K562 (cell line): Measurements from ENCODE around the gene ACSL6. TPM values are rescaled to one million over a fixed set of nuclear protein-coding genes. Genes with fewer than 3 reads are reported as not detected.

Experiments used
- HDAC2 ChIP-seq: fragments of 450-650 bp; IDR thresholded peaks from 2 replicates; pipeline ENCODE4 v1.6.1; 2016; ENCODE audit warnings: mild to moderate bottlenecking
- HMGN3 ChIP-seq: IDR thresholded peaks from 2 replicates; pipeline ENCODE4 v1.6.1; 2011; ENCODE audit warnings: borderline replicate concordance, low read depth, mild to moderate bottlenecking, mixed read lengths, low read length; ENCODE audit not compliant: insufficient read length; ENCODE audit errors: extremely low read depth
- JUND ChIP-seq, 2 experiments: IDR thresholded peaks; 2 replicates in 1 of 2; 3 replicates in 1 of 2; pipeline ENCODE4 v1.6.1; 2011; ENCODE audit warnings: borderline replicate concordance in 2 of 2, low read depth in 2 of 2, low read length in 2 of 2, improper control_type of control experiment in 1 of 2, missing biosample characterization in 1 of 2, missing genetic modification characterization in 1 of 2, missing genetic modification reagents in 1 of 2
- NR2F6 ChIP-seq: fragments of 450-650 bp; formaldehyde crosslinking; IDR thresholded peaks from 2 replicates; pipeline ENCODE4 v1.4.0; 2020; ENCODE audit warnings: mild to moderate bottlenecking
- POLR2H ChIP-seq: IDR thresholded peaks from 2 replicates; pipeline ENCODE4 v1.6.1; 2016; ENCODE audit warnings: missing genetic modification characterization, low read depth, mild to moderate bottlenecking, control low read depth, missing compliant biosample characterization, moderate library complexity
- POLR3G ChIP-seq: IDR thresholded peaks from 2 replicates; pipeline ENCODE4 v1.6.1; 2011; ENCODE audit not compliant: insufficient read length, insufficient replicate concordance; ENCODE audit errors: extremely low read depth
- RBFOX2 ChIP-seq: fragments of 200-400 bp; formaldehyde crosslinking; IDR thresholded peaks from 2 replicates; pipeline ENCODE4 v1.6.1; 2017; ENCODE audit warnings: low read depth, mild to moderate bottlenecking, low read length, moderate library complexity
- SMAD1 ChIP-seq: fragments of 150-350 bp; IDR thresholded peaks from 2 replicates; pipeline ENCODE4 v1.6.1; 2014; ENCODE audit warnings: low read length, low read depth; ENCODE audit not compliant: partially characterized antibody
- TGIF2 ChIP-seq: sonication (generic); formaldehyde crosslinking; IDR thresholded peaks from 2 replicates; pipeline ENCODE4 v1.8.1; 2022; ENCODE audit warnings: mild to moderate bottlenecking, missing genetic modification reagents, moderate library complexity
- THRAP3 ChIP-seq: fragments of 450-650 bp; IDR thresholded peaks from 2 replicates; pipeline ENCODE4 v1.6.1; 2016; ENCODE audit warnings: mild to moderate bottlenecking, inconsistent platforms, borderline replicate concordance
- TRIM28 ChIP-seq: fragments of 450-650 bp; IDR thresholded peaks from 2 replicates; pipeline ENCODE4 v1.6.1; 2017
- ZKSCAN1 ChIP-seq: fragments of 150-350 bp; IDR thresholded peaks from 2 replicates; pipeline ENCODE4 v1.6.1; 2016; ENCODE audit warnings: low read depth, low read length
- polyA plus RNA-seq, 8 experiments: library from polyadenylated mRNA; depleted of rRNA in 4 of 8; stranded (reverse) in 5 of 8; unstranded in 3 of 8; fragments of >200 nt; fragmentation: Nextera tagmentation in 2 of 8; fragmentation: Illumina TruSeq in 1 of 8; extraction: Ambion mirVana in 2 of 8; extraction: Trizol in 1 of 8; gene quantifications; 2 replicates each; pipeline versions ENCODE4 v1.2.1 to v1.2.3, GENCODE V29; 2011 to 2014; ENCODE audit warnings: inconsistent platforms in 1 of 8, missing spikeins in 1 of 8
- total RNA-seq, 7 experiments: library from RNA; depleted of rRNA in 6 of 7; stranded (reverse); fragments of >200 nt in 6 of 7; fragmentation: Illumina TruSeq in 2 of 7; extraction: Trizol in 2 of 7; gene quantifications; 2 replicates each; pipeline versions ENCODE4 v1.2.1 to v1.2.3, GENCODE V29; 2011 to 2021; ENCODE audit warnings: low replicate concordance in 1 of 7
- TF ChIP-seq, protein P1 (sequence below), 3 experiments: fragments of 200-800 bp in 1 of 3; fragments of 250-450 bp in 1 of 3; fragments of 450-650 bp in 1 of 3; sonication (Bioruptor Pico) in 1 of 3; sonication (Bioruptor generic) in 1 of 3; formaldehyde crosslinking in 1 of 3; IDR thresholded peaks; 2 replicates each; pipeline versions ENCODE4 v1.6.1 to v1.8.0; 2016 to 2022; ENCODE audit warnings: mild to moderate bottlenecking in 2 of 3, missing genetic modification characterization in 2 of 3, missing compliant biosample characterization in 1 of 3, moderate library complexity in 1 of 3
- TF ChIP-seq, protein P2 (sequence below): fragments of 450-650 bp; IDR thresholded peaks from 2 replicates; pipeline ENCODE4 v1.6.1; 2018; ENCODE audit not compliant: partially characterized antibody
- TF ChIP-seq, protein P3 (sequence below): fragments of 450-650 bp; IDR thresholded peaks from 2 replicates; pipeline ENCODE4 v1.6.1; 2017; ENCODE audit warnings: mild to moderate bottlenecking, moderate library complexity
- TF ChIP-seq, protein P4 (sequence below): IDR thresholded peaks from 3 replicates; pipeline ENCODE4 v1.6.1; 2011; ENCODE audit warnings: borderline replicate concordance, mild to moderate bottlenecking; ENCODE audit not compliant: insufficient read length, insufficient read depth

ACSL6 gene
- total and polyA plus RNA-seq, 9 of the 15 experiments (the other 6 are each of a cell fraction or from before 2014, with no cell fraction given), result 0.50 to 1.5 (median 0.69) TPM

DNA sequence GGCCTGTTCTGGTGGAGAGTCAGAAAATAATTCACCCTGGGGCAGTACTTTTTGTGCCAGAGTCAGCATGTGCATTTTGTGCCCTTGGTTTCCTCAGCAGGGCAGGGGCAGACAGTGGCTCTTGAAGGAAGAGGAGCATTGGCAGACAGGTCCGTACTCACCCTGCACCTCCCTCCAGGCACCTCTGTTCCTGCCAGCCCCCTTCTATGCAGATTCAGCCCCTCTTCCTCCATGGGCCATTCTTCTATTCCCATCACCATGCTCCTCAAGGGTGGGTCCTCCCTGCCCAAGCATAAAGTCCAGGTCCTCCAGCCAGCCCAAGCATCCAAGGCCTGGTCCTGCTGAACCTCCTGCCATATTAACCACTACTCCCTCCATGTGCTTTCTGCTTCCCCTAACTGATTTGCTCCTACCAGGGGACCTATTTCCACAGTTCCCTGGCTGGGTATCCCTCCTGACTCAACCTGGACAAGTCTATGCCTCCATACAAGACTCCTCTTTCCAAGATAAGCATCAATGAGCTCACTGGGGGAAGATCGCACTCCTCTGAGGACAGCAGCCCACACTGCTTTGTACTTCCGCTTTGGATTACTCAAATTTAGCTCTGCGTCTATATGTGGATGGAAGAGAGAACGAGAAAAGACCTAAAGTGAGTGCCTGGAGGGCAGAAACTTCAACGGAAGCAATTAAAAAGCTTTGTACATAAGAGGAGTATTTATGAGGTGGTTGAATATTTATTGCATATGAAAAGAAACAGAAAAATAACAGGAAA lies 9.3 kb upstream of the ACSL6 start (continued):
- TF ChIP-seq, protein P1, sequence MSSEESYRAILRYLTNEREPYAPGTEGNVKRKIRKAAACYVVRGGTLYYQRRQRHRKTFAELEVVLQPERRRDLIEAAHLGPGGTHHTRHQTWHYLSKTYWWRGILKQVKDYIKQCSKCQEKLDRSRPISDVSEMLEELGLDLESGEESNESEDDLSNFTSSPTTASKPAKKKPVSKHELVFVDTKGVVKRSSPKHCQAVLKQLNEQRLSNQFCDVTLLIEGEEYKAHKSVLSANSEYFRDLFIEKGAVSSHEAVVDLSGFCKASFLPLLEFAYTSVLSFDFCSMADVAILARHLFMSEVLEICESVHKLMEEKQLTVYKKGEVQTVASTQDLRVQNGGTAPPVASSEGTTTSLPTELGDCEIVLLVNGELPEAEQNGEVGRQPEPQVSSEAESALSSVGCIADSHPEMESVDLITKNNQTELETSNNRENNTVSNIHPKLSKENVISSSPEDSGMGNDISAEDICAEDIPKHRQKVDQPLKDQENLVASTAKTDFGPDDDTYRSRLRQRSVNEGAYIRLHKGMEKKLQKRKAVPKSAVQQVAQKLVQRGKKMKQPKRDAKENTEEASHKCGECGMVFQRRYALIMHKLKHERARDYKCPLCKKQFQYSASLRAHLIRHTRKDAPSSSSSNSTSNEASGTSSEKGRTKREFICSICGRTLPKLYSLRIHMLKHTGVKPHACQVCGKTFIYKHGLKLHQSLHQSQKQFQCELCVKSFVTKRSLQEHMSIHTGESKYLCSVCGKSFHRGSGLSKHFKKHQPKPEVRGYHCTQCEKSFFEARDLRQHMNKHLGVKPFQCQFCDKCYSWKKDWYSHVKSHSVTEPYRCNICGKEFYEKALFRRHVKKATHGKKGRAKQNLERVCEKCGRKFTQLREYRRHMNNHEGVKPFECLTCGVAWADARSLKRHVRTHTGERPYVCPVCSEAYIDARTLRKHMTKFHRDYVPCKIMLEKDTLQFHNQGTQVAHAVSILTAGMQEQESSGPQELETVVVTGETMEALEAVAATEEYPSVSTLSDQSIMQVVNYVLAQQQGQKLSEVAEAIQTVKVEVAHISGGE (CRISPR knock-in tag; IDR thresholded peaks at IDR 0.05), result no peak
- TF ChIP-seq JUND (IDR thresholded peaks at IDR 0.05; ENCODE audit: borderline replicate concordance, low read depth, low read length) (peak; percentile 82), JUND (tag; IDR thresholded peaks at IDR 0.05; ENCODE audit: borderline replicate concordance, low read depth, low read length) (peak; percentile 84; the same call in 2 of the 3 replicates), THRAP3 (no peak), HDAC2 (no peak), POLR3G (no peak), NR2F6 (no peak), TGIF2 (no peak), HMGN3 (no peak), SMAD1 (no peak), POLR2H (tag) (no peak), ZKSCAN1 (no peak), RBFOX2 (no peak), TRIM28 (no peak)
- TF ChIP-seq, protein P2, sequence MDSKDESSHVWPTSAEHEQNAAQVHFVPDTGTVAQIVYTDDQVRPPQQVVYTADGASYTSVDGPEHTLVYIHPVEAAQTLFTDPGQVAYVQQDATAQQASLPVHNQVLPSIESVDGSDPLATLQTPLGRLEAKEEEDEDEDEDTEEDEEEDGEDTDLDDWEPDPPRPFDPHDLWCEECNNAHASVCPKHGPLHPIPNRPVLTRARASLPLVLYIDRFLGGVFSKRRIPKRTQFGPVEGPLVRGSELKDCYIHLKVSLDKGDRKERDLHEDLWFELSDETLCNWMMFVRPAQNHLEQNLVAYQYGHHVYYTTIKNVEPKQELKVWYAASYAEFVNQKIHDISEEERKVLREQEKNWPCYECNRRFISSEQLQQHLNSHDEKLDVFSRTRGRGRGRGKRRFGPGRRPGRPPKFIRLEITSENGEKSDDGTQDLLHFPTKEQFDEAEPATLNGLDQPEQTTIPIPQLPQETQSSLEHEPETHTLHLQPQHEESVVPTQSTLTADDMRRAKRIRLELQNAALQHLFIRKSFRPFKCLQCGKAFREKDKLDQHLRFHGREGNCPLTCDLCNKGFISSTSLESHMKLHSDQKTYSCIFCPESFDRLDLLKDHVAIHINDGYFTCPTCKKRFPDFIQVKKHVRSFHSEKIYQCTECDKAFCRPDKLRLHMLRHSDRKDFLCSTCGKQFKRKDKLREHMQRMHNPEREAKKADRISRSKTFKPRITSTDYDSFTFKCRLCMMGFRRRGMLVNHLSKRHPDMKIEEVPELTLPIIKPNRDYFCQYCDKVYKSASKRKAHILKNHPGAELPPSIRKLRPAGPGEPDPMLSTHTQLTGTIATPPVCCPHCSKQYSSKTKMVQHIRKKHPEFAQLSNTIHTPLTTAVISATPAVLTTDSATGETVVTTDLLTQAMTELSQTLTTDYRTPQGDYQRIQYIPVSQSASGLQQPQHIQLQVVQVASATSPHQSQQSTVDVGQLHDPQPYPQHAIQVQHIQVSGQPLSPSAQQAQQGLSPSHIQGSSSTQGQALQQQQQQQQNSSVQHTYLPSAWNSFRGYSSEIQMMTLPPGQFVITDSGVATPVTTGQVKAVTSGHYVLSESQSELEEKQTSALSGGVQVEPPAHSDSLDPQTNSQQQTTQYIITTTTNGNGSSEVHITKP, result no peak
- TF ChIP-seq, protein P3, sequence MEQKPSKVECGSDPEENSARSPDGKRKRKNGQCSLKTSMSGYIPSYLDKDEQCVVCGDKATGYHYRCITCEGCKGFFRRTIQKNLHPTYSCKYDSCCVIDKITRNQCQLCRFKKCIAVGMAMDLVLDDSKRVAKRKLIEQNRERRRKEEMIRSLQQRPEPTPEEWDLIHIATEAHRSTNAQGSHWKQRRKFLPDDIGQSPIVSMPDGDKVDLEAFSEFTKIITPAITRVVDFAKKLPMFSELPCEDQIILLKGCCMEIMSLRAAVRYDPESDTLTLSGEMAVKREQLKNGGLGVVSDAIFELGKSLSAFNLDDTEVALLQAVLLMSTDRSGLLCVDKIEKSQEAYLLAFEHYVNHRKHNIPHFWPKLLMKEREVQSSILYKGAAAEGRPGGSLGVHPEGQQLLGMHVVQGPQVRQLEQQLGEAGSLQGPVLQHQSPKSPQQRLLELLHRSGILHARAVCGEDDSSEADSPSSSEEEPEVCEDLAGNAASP, result no peak
- TF ChIP-seq, protein P4, sequence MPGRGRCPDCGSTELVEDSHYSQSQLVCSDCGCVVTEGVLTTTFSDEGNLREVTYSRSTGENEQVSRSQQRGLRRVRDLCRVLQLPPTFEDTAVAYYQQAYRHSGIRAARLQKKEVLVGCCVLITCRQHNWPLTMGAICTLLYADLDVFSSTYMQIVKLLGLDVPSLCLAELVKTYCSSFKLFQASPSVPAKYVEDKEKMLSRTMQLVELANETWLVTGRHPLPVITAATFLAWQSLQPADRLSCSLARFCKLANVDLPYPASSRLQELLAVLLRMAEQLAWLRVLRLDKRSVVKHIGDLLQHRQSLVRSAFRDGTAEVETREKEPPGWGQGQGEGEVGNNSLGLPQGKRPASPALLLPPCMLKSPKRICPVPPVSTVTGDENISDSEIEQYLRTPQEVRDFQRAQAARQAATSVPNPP, result no peak
